ENCODE measurements around the gene GRM5.
"Not testable (repeated sequence)": the region's sequence is repeated elsewhere in the genome, so short reads cannot be mapped to it uniquely, and the experiment has no call there.

Gene GRM5

DNA sequence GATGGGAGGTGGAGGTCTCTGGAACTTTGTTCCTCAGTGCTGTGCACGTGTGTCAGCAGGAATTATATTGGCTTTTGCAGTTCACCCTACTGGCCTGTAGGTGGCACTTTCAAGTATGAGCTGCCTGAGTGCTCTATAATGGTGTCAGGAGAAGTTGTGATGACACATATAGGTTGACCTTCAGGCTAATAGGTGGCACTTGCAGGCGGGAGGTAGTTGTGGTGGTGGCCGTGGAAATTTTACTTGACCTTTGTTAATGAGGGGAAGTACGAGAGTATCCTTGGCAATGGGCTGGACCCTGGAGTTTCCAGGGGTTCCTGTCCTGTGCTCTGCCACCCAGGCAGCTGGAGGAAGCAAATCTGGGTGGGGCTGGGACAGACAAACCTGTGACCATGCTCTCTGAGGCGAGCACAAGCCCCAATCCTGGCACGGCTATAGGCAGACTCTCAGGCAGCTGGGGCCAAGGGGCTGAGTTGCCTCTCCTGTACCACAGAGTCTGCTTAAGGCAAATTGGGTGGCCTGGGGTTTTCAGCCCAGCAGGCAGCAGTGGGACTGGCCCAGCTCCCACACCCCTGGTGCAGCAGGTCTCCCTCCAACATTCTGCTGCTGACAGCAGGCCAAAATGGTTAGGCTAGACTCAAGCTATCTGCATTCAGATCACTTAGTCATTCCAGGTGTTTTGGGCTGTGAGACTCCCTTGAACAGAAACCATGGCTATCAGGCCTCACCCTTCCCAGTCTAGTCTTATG lies 580.7 kb downstream of the GRM5 start:
- peak; percentile 63 to 69 for DNase-seq

GRCh38 chr11:88482871-88483301 lies 582.9 kb downstream of the GRM5 start:
- no peak for DNase-seq

DNA sequence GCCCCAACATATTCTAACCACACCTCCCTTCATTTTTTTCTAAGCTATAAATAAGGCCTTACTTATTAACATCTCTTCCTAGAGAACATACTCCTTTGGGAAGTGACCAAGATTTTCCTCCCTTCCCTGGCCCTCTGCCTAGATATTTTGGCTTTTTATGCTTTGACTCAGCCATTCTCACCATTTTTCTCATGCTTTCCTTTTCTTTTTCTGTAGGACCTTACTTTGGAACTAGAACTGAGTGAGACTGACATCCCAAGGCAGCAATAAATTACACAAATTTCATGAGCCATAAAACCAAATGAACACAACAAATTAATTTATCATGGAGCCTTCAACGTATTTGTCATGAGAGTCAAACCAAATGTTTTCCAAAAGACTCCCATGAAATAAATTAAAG lies 585.6 kb downstream of the GRM5 start:
- no peak for DNase-seq

DNA sequence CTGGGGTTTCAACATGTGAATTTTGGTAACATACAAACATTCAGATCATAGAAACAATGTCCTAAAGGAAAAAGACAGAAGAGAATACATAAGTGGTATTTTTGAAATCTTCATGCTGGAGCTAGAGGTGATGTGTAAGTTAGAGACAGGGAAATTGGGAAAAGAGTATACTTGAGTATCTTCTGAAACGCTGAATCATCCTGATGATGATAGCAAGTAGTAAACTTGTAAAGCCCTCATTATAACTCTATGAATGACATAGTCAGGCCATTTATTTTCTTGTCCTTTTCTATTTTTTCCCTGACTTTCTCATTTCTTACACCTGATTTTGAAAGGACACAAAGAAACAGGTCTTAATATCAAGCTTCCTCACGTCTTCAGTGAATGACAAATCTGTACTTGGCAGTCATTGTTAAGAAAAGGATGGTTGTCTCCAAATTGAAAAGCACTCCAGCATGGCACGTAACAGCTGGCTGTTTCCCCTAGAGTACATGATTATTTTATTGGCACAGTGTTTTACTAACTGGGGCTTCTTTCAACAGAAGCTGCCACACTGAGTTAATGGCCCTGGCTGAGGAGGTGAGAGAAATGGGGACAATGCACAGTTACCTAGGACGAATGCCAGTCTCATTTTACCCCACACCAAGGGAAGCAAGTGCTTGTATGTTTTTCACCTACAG lies 587.5 kb downstream of the GRM5 start:
- no peak for DNase-seq

DNA sequence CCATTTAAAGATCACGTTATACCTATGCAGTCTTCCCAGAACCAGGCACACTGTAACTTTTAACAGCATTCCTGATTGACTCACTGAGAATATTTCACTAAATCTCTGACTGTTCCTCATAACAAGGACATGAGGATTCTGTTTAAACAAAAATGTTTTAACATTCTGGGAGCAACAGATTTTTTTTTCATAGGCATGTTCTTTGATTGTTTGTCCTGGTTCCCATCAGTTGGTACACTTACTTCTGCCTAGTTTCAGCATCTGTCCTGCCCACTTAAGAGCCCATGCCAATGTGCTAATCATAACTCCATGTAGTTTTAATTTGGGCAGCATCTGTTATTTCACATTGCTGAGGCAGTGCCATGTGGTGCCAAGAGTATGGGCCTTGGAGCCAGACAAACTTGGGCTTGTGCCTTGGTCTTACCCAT lies 589.8 kb downstream of the GRM5 start:
- DNase-seq = no peak

DNA sequence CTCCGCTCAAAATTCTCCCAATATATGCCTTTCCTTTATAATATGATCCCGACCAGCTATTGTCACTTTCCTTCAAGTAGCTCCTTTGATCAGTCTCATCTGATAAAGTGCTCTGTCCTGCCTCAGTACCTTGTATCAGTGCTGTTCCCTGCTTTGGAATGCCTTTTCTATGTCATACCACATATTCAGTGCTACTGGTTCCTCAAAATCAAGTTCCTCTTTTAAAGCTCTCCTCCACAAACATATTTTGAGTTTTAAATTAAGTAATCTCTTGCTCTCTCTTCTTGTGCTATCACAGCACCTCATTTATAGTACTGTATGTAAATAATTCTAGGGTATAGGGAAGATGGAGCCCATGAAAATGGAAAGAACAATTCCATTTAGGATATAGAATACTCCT lies 591.1 kb downstream of the GRM5 start:
- peak; percentile 35 to 66 for DNase-seq

DNA sequence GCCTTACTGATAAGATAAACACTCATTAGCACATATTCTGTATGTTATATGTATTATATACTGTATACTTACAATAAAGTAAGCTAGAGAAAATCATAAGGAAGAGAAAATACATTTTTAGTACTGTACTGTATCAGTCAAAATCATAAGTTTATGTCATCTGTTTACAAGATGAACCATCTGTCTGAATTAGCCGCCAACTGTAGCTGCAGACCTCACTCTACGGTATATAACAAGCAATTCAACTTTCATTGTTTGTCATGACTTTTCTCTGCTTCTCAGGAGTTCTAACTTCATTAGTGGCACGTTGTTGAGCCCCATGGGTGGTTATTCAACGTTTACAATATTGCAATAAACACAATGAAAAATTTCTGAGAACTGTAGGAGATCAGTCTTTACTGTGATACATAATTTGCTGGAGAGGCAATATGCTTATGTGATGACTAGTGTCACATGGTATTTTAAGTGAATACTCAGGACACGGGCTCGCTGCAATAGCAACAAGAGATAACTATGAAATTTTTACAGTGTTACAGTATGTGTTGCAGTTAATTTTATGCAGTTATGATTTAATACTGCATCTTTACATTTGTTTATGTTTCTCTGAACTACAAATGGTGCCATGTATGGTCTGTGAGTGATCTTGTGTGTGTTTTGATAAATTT lies 596.1 kb downstream of the GRM5 start:
- DNase-seq = no peak

- DNase-seq = no peak
These were observed 601.3 kb downstream of the GRM5 start for GRCh38 chr11:88464528-88464927.

DNA sequence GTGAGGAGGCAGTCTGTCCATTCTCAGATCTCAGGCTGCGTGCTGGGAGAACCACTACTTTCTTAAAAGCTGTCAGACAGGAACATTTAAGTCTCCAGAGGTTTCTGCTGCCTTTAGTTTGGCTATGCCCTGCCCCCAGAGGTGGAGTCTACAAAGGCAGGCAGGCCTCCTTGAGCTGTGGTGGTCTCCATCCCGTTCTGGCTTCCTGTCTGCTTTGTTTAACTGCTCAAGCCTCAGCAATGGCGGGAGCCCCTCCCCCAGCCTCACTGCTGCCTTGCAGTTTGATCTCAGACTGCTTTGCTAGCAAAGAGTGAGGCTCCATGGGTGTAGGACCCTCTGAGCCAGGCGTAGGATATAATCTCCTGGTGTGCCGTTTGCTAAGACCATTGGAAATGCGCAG lies 602.5 kb downstream of the GRM5 start:
- DNase-seq = not testable (repeated sequence)

DNA sequence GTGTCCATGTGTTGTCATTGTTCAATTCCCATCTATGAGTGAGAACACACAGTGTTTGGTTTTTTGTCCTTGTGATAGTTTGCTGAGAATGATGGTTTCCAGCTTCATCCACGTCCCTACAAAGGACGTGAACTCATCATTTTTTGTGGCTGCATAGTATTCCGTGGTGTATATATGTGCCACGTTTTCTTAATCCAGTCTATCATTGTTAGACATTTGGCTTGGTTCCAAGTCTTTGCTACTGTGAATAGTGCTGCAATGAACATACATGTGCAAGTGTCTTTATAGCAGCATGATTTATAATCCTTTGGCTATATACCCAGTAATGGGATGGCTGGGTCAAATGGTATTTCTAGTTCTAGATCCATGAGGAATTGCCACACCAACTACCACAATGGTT lies 607.7 kb downstream of the GRM5 start:
- not testable (repeated sequence) for DNase-seq

DNA sequence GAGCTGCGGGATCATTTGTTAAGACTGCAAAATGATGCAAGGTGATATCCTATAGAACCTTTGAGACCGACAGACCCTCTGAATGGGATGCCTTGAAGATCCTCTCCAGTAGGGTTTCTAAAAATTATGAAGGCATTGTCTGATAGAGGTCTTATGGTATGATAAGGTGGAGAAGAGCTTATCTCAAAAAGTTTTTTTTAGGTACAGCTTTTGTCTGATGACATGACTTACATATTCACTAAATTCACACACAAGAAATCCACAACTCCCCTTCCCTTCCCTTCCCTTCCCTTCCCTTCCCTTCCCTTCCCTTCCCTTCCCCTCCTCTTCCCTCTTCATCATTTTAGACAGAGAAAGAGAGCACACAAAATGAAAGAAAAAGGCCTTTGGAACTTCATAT lies 609.8 kb downstream of the GRM5 start:
- DNase-seq = no peak

- no peak for DNase-seq
These were observed 610.9 kb downstream of the GRM5 start for GRCh38 chr11:88454881-88455280.

Data from inflammatory macrophage (primary cell).